HG02852 (cell line): ENCODE data around the gene SLC8A1.

Source experiments
- ATAC-seq: cut with Tn5 transposase; IDR thresholded peaks from one replicate; pipeline ENCODE4 v1.9.1; 2021; ENCODE audit warnings: mild to moderate bottlenecking, moderate library complexity; ENCODE audit not compliant: unreplicated experiment

SLC8A1 gene

DNA sequence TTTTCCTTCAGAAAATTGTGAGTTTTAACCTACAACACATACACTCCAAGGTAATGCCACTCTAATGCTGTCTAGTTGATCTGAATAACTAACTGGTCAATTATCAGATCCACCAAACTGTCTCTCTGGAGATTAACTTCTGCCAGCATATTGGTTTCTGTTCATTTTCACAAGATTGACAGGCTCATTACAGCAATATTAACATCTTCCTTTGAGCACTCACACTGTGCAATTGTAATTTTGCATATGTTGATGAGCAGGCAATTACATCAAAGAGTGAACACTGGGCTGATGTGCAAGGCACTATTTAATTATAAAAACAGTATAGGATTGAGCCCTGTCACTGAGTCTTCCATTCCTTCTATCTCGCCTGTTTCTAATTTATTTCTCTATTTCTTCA is 197.3 kb downstream of the SLC8A1 start:
- no peak for ATAC-seq

- no peak for ATAC-seq
Measured at GRCh38 chr2:40251137-40251536, 200.8 kb downstream of the SLC8A1 start.

GRCh38 chr2:40249577-40249976 is 202.3 kb downstream of the SLC8A1 start:
- no peak for ATAC-seq

DNA sequence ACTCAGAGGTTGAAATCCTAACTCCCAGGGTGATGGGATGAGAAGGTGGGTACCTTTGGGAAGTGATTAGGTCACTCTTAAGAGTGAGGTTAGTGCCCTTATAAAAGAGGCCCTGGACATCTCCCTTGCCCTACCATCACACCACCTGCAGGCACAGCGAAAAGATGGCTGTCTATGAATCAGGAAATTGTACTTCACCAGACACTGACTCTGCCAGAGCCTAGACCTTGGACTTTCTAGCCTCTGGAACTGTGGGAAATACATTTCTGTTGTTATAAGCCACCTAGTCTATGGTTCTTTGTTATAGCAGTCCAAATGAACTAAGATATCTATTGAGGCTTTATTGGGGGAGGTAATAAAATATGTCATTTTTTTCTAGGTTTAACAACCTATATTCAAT is 203.6 kb downstream of the SLC8A1 start:
- ATAC-seq = no peak

GRCh38 chr2:40244675-40245074 is 207.2 kb downstream of the SLC8A1 start:
- peak; percentile 66 for ATAC-seq

- ATAC-seq = no peak
Measured at GRCh38 chr2:40244251-40244650, 207.6 kb downstream of the SLC8A1 start.

GRCh38 chr2:40243581-40244187 is 208.2 kb downstream of the SLC8A1 start:
- no peak for ATAC-seq

- no peak for ATAC-seq
Measured at GRCh38 chr2:40242315-40242714, 209.6 kb downstream of the SLC8A1 start.

GRCh38 chr2:40240070-40240469 is 211.8 kb downstream of the SLC8A1 start:
- ATAC-seq = no peak

DNA sequence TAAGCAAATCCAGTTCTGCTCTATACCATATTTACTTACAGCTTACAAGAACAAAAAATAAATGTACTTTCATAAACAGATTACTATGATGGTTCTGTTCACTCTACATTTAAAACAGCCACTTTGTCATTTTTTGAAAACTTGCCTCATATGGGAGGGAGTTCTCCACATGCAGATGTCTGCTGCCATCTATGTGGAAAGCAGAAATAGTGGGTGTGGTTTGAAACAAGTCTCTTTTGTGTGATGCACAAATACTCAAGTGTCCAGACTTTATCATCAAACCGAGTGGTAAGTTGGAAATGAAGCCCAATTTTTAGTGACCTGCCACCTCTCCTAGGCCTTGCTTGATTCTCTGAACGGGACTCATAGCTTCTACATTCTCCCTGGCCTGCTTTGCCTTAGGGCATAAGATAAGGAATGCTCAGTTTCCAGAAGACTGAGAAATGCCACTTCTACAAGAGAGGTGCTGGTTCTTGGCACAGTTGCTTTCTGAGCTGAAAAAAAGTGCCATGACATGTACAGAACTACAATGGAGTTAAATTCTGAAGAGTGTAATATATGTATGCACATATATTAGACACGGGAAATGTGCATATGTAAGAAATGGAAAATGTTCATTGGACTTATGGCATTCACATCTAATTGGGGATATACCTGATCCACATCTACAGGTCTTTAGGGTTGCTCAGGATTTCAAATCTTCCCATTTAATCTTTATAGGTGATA is 221.0 kb downstream of the SLC8A1 start:
- ATAC-seq = no peak

DNA sequence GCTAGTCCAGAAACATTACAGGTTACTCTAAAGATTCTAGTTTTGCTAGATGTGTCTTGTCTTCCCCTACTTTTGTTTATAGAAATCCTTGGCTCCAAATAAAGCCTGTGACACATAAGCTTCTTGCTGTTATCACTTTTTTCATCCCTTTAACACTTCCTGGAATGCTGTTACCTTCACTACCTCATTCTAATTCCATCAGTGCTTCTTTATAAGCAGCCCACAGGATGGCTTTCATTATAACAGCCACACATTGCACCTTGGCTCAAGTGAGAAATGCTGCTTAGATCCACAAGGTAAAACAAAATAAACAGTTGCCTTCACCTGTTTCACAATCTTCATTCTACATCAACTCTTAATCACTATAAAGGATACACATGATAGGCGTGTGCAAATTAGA is 221.7 kb downstream of the SLC8A1 start:
- ATAC-seq = no peak

DNA sequence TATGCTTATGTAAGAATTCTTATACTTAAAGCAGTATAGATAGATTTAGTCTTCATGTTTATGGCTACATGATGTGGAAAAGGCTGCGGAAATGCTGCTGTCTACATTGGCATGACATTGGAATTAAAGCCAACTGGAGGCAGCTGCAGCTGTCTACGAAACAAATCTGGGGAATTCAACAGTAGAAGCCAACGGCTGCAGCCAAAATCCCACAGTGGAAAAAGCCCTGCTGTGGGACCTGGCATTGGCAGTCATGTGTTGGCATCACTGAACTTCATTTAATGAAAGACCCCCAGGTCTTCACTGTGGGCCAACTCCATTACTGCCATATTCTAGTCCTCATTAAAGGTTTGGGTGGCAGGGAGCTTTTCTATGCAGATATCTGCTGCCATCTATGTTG is 223.6 kb downstream of the SLC8A1 start:
- no peak for ATAC-seq

- ATAC-seq = no peak
Measured at GRCh38 chr2:40227210-40227609, 224.7 kb downstream of the SLC8A1 start.

DNA sequence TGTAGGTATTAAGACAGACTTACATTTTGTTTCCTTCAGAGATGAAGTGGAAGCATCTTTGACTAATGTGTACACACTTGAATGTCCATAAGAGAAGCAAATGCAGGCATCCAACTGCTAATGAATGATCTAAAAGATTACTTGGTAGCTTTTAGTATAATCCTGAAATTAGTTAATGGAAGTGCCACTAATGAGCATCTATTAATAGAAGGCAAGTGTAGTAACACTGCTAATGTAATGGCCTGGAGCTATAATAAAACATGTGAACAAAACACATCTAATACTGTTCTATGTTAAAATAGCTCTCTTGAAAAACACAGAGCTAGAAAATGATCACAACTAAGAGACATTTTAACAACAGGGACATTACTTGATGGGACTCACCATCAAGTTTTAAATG is 225.3 kb downstream of the SLC8A1 start:
- ATAC-seq = no peak

DNA sequence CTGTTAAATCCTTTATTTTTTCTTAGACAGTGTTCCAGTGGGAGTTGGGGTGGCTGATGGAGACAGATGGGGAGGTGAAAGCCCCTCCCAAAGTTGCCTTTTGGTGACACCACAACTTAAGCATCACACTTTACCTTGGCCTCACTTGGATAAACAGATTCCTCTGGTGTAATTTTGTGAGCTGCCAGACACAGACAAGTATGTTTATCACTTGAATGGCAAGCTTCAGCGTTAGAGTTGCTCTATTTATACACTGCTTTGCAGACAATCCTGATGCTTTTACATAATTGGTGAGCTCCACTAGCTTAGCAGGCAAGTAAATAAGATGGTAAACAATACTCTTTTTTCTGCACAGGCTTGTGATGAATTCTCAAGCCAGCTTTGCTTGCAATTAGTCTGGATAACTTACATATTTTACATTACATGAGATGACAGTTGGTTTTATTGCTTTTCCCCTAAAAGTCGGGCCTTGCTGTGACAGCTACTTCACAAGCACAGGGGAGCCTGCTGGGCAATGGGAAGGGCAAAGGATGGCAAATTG is 226.2 kb downstream of the SLC8A1 start:
- no peak for ATAC-seq

- ATAC-seq = no peak
Measured at GRCh38 chr2:40224318-40224717, 227.6 kb downstream of the SLC8A1 start.

DNA sequence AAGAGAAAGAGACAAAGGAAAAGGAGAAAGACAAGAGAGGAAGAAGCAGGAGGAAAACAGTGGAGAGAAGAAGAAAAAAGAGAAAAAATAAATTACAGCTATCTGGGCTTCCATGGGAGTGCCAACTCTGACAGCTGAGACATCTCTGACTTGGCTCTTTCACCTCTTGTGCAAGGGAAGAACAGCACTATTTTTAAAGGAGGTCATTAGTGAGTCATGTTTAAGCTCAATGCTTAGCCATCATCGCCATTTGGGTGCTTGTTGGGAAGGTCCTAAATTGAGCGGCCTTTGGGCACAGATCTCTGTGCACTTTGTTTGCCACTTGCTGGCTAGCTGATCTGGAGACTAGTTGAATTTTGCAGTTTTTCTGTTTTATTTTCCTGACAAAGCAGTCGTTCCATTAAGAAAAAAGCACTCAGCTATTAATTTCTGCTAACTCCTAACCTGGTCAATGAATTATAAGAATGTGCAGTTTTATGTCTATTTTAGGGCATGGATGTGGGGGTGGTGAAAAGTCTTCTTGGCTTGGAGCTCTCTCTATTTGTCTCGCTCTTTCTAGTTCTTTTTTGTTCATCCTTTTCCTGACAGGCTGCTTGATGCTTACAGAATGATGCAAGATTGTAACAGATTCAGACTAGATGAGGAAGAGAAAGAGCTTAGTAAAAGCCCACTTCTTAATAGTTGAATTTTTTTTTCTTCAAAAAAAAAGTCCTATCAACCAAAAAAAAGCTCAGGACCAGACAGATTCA is 231.5 kb downstream of the SLC8A1 start:
- no peak for ATAC-seq

DNA sequence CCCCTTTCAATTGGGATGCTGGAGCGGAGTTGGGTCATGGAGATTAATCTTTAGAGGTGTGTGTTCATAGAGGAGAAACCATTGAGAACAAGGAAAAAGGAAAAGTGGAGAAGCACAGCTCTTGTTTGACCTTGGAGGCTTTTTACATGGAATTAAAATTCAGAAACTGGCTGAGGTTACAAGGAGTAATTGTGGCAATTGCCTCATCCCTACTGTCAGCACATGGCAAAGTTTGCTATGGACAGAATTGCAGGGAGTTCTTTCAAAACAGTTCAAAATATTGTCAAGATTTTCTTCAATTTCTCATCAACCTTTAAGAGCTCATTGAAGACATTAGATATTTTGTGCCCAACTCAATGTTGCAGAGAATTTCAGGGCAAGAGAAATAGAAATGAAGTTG is 232.7 kb downstream of the SLC8A1 start:
- ATAC-seq = no peak

DNA sequence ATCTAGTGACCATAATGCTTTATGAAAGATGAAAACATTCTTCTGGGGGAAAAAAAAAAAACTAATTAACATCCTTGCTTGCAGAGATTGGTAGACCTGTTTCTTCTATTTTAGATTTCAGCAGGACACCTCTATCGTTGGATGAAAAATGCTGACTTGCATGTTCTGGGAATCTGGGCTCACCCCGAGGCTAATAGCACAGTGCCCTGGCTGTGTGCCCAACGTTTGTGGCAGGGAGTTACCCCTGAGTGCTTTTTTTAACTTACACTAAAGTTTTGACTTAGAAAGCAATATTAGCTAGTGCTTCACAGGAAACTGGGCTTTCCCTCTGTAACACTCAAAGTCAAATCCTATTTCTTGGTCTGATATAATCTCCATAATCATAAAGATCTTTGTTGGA is 233.2 kb downstream of the SLC8A1 start:
- ATAC-seq = no peak

- no peak for ATAC-seq
Measured at GRCh38 chr2:40213619-40214018, 238.3 kb downstream of the SLC8A1 start.

DNA sequence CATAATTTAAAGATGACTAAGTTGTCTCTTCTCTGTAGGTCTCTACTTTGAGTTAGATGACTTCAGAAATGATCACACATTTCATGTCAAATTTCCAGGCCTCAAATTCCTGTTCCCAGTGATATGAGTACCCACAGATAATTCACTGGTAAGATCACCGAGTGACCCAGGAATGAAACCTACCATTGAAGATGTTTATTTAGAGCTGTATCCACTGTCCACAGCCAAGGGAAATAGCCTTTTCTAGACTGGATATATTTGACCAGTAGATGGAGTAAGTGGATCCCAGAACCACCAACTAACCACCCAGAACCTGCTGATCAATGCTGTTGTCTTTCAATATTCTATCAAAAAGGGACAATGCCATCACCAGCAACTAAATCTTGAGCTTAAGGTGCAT is 238.8 kb downstream of the SLC8A1 start:
- ATAC-seq = no peak

- no peak for ATAC-seq
Measured at GRCh38 chr2:40210968-40211353, 240.9 kb downstream of the SLC8A1 start.
